Measurements from ENCODE around the gene SLX4IP. TPM values are rescaled to one million over a fixed set of nuclear protein-coding genes. Genes with fewer than 3 reads are reported as not detected.

Gene SLX4IP
- total RNA-seq, 1 experiment from 2014 or later = 5.7 TPM

DNA sequence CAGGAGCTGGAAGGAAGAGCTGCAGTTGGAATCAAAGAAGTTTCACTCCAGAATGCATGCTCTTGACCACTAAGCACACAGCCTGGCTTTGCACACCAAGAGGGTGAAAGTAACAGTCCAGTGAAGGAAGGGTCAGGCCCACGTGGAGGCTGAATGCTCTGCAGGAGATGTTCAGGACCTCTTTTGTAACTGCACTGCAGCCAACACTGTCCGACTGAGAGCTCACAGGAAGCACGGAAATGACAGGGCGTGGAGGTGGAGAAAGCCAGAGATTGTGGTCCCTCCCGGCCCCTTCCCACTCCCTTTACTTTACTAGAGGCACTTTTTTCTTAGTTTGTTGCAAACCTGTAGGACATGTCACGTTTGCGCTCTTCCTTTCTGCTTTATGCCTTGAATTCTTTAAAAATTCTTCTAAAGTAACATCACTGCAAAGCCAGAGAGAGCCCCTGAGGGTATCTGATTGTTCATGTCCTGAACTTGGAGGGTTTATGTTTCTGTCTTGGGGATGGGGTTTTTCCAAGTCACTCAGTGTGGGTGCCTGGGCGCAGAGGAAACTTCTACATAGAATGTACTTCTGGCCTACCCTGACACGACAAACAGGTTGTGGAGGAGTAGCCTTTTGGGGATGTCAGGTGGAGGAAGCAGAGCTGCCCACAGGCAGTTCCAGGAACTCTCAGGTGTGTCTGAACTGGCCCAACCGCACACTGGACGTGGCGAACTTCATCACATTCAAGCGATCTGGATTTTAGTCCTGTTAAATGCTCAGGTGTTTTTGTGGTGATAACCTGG is 197.8 kb downstream of the SLX4IP start:
- no peak for DNase-seq (ENCODE audit: low spot score)

DNA sequence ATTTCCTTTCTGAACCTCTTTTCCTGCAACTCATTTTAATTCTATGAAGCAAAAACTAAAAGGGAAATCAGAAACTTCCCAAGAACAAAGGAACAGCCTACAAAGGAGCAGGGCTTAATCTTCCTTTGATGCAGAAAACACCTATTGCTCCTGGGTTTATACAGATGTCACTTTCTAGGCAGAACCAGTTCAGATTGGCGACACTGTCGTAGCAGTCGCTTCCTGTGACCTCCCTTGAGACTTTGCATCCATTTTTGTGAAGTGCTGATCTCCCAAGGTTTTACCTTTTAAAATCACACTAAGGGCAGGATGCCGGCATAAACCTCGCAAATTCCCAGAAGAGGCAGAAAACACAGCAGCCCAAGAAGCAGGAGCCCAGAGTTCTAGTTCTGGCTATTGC is 198.6 kb downstream of the SLX4IP start:
- DNase-seq (ENCODE audit: low spot score) = no peak

- no peak for DNase-seq (ENCODE audit: low spot score)
These were observed 199.1 kb downstream of the SLX4IP start for GRCh38 chr20:10634211-10634610.

GRCh38 chr20:10634683-10635411 is 199.7 kb downstream of the SLX4IP start:
- DNase-seq (ENCODE audit: low spot score) = no peak

GRCh38 chr20:10635476-10636208 is 200.5 kb downstream of the SLX4IP start:
- no peak for DNase-seq (ENCODE audit: low spot score)

- no peak for DNase-seq (ENCODE audit: low spot score)
These were observed 201.3 kb downstream of the SLX4IP start for GRCh38 chr20:10636326-10636818.

- no peak for DNase-seq (ENCODE audit: low spot score)
These were observed 202.0 kb downstream of the SLX4IP start for GRCh38 chr20:10637031-10637559.

DNA sequence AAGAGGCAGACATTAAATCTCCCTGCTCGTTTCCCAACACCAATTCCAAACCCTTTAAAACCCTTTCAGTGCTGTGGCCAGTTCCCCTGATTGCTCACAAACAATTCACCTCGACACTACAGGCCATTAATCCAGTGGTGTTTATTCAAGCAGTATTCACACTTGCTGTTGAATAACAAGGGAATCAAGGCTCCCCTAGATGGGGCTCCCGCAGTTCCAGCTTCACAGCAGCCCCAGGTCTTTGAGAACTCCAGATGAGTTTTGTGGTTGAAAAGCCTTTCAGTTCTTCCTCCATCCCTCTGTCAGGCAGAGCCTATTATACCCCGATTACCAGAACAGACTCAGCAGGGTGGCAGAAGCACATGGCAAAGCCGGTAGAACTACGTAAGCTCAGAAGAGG is 202.5 kb downstream of the SLX4IP start:
- no peak for DNase-seq (ENCODE audit: low spot score)

DNA sequence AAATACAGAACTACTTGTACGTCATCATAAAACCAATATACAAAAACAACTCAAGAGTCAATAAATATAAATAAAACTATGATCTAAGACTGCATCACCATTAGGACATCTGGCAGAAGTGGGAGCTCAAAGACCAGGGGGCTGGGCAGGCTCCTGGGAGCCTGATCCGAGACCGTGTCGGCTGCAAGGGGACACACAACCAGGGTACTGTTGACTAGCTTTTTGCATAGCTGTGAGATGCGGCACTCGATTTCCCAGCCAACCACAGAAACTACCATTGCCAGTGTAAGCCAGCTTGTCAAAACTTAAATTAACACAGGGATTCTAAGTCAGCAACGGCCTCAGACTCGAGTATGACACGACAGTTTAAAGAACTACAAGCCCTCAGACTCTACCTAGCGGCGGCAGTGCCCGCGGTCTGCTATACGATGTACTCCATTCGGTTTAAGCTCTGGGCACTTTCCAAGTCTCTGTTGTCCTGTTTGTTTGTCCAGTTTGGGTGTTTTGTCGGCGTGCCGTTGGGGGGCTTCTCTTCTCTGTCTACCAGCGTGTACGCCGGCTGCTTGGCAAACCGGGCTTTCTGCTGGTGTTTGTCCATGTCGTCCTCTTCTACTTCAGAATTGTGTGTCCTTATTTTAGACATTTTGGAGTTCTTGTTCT is 204.1 kb downstream of the SLX4IP start:
- DNase-seq (ENCODE audit: low spot score) = no peak

DNA sequence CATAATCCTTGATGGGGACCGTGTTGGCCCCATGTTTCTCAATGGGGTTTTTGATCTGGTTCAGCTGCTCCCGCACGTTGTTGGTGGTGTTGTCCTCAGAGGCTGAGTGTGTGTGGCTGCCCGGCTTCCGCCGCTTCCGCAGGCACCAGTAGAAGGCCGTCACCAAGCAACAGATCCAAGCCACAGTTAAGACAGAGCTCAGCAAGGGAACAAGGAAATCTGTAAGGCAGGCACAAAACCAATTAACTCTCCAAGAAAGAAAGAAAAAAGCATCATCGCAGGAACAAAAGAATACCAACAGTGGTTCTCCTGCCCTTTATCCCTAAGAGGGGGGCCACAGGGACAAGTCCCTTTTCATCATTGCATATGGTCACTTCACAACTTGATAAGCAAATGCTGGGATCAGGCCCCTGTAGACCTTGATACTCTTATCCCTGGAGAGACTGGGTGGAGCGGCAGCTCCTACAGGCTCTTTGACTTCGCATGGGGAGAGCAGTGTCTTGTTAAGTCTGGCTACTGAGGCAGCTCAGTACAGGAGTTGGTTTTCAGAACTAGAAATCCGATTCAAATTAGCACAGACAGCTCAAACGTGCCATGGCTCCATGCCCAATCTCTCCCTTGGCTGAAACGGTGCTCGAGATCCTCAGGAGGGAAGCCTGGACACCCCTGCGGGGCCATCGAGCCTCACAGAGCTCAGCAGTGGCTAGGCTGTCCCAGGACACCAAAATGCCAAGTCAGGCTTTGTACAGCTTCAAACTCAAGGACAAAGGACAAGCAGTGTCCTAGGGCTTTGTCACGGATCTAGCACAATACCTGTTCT is 204.8 kb downstream of the SLX4IP start:
- no peak for DNase-seq (ENCODE audit: low spot score)

DNA sequence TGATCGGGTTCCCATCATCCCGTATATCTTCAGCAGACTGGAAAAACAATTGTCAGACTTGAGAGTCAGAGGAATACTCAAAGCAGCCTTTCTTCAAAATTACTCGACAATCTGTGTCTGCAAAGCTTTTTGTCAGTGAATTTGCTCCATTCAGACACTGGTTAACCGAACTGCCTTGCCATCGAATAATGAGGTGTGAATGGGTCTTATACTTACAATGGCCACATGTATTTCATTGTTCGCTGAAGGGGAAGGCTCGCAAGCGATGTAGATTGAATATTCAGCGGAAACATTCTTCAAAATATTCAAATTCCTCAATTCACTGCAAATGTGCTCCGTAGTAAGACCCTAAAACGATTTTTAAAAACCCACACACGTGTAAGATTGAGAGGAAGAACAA is 205.8 kb downstream of the SLX4IP start:
- no peak for DNase-seq (ENCODE audit: low spot score)

DNA sequence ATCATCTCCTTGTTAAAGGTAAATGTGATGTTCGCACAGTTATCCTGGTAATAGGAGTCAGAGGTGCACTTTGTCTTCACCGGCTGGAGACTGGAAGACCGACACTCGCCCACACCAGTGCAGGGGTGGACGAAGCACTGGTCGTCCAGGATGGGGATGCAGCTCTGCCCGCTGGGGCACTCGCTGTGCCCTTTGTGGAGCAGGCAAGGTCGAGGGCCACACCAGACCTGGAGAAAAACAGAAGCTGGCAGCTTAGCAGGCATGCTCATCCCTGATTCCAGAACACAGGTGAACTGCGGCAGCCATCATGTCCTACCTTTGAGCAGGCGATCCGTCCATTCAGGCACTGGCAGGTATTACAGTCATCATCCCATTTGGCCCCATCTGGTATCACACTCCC is 206.4 kb downstream of the SLX4IP start:
- DNase-seq (ENCODE audit: low spot score) = no peak

GRCh38 chr20:10641893-10642292 is 206.8 kb downstream of the SLX4IP start:
- DNase-seq (ENCODE audit: low spot score) = no peak

- no peak for DNase-seq (ENCODE audit: low spot score)
These were observed 207.9 kb downstream of the SLX4IP start for GRCh38 chr20:10642856-10643559.

DNA sequence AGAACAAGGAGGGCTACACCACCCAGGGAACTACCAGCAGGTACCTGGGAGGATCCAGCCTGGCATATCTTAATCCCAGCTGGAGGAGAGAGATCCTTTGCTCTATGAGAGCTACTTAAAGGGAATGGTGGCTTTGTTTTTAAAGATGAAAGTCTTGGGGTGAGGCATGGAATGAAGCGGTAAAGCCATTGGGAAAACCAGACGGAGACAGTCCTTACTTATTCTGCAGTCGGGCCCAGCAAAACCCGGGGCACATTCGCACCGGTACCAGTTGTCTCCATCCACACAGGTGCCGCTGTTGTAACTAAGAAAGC is 208.4 kb downstream of the SLX4IP start:
- no peak for DNase-seq (ENCODE audit: low spot score)

DNA sequence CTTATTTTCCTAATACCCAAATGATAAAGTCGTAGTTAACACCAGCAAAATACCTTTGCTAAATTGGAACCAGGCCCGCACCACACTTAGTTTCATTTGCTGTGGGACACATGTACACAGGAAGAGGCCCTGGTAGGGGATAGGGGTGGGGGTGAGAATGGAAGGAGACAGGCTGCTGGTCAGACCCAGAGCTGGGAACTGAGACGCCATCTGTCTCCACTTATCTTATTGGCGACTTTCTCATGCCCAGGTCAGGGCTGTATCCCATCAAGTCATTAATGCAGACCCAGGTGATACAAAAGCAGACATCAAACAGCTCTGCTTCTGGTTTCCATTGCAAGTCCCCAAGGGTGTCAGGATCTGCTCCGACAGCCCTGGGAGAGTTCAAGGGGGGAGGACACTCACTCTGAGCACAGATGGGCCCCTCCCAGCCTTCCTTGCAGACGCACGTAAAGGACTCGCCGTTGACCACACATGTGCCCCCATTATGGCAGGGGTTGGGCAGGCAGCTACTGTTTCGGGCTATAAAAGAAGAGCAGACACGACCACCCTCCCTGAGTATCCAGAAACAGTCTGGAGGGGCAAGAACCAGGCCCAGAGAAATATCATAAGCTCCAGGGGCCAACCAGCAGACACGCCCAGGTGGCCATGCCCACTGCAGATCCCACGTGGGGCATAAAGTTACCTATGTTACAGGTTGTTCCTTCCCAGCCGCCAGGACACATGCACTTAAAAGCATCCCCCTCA is 209.5 kb downstream of the SLX4IP start:
- no peak for DNase-seq (ENCODE audit: low spot score)

- DNase-seq (ENCODE audit: low spot score) = no peak
These were observed 210.1 kb downstream of the SLX4IP start for GRCh38 chr20:10645205-10645570.

GRCh38 chr20:10646006-10646405 is 210.9 kb downstream of the SLX4IP start:
- DNase-seq (ENCODE audit: low spot score) = no peak

DNA sequence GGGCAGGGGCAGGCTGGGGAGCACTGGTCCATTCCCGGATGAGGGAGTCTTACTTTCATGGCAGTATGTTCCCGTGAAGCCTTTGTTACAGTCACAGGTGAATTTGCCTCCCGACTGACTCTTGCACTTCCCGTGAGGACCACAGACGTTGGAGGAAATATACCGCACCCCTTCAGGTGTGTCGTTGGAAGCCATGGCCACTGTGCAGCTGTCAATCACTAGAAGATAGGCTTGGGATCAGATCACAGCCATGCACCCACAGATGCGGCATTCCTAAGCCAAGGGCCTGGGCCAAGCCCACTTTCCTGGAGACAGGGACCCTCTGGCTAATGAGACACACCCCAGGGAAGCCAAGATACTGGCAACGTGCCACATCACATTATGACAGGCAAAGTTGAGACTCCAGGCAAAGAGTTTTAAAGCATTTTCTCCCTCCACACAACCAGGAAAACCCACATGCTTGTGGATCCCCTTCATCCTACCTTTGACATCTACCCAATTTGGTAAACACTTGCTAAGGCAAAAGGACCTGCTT is 211.8 kb downstream of the SLX4IP start:
- DNase-seq (ENCODE audit: low spot score) = no peak

Measured in A172 (cell line).